HG02798 (cell line): ENCODE results near the gene SHB.
"Not testable (repeated sequence)": the region's sequence is repeated elsewhere in the genome, so short reads cannot be mapped to it uniquely, and the experiment has no call there.

Source experiments
- ATAC-seq: cut with Tn5 transposase; IDR thresholded peaks from one replicate; pipeline ENCODE4 v1.9.1; 2021; ENCODE audit warnings: mild to moderate bottlenecking; ENCODE audit not compliant: unreplicated experiment, poor library complexity

SHB gene

DNA sequence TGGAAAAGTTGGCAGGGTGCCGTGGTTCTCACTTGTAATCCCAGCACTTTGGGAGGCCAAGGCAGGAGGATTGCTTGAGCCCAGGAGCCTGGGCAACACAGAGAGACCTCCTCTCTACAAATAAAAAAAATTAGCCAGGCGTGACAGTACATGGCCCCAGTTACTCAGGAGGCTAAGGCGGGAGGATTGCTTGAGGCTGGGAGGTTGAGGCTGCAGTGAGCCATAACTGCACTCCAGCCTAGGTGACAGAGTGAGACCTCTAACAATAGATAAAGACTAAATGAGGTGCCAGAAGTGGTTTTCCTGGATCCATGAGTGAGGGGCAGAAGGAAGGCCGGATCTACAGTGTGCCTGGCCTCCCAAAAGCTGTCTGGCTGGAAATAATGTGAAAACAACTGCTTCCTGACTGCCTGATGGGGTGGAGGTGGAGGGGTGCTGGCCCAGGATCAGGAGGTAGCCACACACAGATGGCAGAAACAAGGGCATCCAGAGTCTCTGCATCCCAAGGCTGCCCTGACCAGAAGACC is 4.1 kb downstream of the SHB start:
- no peak for ATAC-seq

DNA sequence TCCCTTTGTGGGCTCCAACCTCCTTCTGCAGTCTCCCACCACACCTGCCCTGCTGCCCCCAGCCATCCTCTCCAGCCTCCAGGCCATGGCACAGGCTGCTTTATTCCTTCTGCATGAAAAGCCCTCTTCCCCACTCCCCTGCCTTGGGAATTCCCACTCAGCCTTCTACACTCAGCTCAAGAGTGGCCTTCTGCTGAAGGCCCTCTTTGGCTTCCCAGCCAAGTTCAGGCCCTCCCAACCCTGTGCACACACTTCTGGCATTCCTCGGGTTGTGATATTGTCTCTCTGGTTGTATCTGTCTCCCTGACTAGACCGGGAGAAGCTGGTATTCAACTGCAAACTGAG is 5.7 kb downstream of the SHB start:
- ATAC-seq, result no peak

DNA sequence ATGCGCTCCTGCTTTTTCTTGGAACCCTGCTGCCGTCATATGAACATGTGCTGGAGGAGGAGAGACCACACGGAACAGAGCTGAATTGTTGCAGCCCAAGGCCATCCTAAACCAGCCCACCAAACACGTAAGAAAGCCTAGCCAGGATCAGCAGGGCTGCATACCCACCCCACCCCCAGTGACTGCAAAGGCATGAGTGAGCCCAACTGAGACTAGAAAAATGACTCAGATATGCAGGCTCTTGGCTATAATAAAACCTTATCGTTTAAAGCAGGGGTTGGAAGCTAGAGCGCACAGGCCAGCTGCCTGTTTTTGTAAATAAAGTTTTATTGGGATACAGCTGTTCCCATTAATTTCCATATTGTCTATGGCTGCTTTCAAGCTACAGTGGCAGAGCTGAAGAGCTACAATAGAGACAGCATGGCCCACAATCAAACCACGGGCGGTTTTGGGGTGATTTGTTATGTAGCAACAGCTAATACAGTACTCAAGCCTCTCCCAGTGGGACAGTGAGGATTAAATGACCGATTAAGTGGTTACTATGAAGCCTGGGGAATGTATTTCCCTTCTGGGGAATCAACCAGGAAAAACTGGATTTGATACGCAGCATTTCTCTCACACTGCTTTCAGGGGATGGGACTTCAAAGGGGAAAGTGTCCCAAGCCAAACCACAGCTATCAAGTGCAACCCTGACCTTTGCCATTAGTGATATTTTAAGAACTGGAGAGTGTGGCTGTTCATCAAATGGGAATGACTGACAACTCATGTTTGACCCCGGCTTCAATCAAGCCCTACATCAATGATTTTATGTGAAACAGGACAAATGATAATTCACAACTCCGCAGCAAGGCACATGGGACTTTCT is 6.3 kb downstream of the SHB start:
- no peak for ATAC-seq

DNA sequence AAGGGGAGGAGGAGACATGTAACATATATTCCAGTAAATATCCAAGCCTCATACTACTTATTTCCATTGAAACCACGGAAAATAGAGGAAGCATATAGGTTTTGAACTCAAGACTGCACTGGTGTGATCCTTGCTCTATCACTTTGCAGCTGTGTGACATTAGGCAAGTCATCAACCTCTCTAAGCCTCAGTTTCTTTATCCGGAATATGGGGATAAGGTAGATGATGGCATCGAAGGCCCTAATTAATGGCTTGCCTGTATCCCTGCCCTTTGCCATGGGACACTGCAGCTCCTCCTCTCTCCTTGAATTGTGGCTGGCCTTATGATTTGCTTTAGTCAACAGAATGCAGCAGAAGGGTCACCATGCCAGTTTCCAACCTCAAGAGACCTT is 6.9 kb downstream of the SHB start:
- ATAC-seq, result no peak

DNA sequence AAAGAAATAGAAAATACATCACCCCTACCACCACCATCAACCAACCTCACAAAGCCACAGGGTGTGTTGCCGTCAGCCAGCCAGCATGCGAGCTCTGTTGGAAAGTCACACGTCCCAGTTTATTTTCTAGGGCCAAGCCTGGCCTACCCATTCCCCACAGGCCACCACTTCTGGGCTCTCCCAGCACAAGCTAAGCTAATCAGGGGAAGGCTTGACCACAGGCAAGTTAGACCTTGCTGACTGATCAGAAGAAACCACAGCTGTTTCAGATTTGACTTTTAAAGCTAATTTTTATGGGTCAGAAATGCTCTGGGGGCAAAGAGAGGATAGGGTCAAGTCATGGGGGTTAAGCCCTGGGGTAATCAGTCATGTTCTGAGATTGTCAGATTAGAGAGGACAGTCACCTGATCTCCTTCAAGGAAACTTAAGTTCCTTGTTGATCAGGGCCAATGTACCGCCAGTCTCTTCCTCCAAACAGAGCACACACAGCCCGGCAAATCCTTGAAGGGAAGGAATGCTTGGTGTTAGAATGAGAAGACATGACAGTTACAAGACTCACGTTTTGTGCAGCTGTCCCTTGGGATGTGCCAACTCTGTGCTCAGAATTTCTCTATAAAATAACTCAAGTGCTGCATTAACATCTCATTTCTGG is 7.6 kb downstream of the SHB start:
- ATAC-seq, result peak; percentile 69

DNA sequence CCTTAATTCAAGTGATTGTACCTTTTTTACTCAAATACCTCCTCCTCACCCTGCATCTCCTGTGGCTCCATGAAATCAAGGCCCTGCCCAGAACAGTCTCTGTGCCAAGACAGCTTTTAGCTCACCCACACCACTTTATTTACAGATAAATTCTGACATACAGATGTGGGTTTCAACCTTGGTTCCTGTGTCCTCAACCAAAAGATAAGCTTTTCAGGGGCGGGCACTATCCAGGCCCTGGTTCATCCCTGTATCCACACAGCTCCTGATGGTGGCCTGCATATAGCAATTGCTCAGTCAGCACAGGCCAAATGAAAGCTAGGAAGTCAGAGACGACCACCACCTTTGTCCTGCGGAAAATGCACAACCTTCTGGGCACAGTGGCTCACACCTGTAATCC is 8.3 kb downstream of the SHB start:
- no peak for ATAC-seq

DNA sequence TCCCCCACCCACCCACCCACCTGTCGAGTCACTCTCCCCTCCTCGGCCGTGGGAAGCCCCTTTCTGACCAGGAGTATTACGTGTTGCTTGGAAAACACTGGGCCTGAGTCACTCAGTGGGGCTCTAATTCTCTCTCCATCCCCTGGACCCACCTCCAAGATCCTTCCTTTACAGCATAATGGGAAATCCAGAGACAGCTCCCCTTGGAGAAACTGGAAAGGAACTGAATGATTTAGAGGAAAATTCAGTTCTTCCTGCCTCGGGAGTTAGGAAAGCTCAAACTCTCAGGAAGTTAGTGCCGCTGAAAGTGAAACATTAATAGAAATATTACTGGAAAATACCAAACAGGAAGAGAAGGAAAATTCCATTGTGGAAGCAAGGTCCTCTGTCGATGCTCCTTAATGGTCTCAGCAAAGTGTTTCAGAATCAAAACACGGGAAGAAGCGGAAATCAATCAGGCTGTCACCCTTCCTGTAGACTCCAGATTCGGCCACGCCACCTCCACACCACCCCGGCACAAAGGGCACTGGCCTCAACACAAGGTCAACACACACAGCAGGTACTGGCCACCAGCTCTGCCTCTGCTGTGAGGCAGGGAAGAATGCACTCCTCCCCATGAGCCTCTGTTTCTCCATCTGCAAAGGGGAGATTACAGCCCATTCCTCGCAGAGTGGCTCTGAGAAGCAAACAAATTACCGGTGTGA is 9.6 kb downstream of the SHB start:
- no peak for ATAC-seq

DNA sequence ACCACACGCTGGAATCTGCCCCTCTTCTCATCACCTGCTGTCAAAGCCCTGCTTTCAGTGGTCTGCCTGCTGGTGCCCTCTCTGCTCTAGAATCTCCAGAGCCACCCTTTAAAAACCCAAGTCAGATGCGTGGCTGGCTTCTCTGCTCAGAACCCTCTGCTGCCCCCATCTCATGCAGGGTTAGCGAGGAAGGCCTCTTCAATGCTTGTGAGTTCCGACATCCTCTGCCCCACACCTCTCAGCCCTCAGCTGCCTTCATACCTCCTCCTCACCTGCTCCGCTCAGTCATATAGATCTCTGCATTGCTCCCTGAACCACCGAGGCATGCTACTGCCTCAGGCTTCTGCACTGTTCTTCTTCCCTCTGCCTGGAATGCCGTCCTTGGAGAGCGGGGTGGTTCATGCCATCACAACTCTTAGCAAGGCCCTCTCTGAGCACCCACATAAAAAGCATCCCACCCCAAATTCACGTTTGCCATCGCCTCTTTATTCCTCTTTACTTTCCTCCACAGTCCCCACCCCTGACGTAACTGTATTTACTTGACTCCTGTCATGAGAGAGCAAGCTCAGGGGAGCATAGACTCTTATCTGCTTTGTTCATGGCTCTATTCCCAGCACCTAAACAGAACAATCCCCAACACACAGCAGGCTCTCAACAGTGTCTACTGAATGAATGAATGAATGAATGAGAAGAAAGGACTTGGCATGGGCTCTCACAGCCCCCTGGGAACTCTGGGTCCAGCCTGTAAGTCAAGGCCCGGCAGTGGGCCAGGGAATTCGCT is 10.4 kb downstream of the SHB start:
- no peak for ATAC-seq

DNA sequence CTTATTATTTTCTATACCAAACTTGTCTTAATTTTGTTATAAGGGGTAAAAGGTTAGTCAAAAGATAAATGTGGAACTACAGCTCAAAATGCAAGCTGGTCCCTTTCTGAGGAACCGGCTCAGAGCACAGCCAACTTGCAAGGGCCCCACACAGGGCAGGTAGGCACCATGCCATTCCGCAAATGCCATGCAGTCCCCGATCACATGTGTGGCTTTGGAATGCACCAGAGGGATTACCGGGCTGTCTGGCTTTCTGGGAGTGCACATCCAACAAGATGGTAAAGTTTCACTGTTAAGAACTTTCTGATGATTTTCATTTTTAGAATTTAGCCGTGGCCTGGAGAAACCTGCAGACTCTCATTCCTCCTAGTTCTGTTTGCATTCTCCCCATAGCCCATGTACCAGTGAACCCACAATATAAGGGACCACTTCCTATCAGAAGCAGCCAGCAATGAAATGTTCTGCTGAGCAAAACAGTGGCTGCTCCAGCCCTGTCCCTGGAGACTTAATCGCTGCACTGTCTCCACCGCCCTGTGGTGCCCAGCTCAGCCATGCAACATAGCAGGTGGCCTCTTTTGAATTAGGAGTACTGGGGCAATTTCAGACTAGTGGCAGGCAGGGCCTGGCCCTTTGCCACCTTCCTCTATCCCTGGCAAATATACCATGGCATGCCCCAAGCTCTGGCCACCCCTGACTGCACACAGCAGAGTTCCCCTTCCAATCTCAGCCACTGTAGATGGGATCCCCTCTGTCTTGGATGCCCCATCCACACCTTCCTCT is 11.4 kb downstream of the SHB start:
- ATAC-seq, result no peak

DNA sequence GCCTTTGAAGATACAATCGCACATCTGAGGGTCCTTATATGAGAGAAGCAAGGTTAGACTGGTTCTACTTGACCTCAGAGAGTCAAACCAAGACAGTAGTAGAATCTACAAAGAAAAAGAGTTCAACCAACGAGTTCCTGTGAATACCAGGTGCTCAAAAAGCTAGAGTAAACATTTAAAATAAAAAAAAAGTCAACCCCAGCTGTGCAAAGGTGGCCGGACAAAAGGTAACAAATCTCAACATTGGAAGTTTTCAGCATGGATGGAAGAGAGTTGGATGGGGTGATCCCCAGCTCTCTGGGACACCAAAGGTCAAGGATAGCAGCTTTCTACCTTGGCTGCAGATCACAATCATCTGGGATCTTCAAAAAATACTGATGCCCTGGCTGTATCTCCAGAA is 14.4 kb downstream of the SHB start:
- ATAC-seq, result no peak

DNA sequence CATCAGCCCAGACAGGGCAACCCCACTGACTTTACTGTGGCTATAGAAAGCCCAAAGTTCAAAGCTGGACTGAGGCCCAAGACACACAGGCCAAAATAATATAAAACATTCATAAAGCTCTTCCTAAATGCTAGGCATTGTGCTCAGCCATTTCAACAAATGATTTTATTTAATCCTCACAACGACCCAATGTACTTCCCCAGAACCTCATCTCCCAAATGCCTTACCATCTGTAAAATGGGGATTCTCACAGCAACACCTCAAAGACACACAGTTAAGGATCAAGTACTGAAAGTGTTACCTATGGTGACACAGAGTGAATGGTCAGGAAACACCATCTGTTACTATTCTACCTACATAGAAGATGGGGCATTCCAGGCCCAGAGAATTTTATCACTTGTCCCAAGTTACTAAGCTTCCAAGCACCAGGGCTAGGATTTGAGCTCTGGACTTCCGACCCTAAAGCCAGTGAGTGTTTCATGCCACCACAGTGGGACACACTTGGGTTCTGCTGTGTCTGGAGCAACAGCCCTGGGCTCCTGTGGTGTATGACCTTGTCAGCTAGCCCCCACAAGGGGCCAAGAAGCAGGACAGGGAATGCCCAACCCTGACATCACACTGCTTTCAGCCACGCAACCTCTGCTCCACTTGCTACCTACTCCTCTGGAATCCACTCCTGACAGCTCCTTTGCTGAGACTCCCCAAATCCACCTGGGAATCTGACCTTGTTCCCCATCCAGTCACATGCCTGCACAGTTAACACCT is 15.1 kb downstream of the SHB start:
- ATAC-seq, result peak; percentile 40

DNA sequence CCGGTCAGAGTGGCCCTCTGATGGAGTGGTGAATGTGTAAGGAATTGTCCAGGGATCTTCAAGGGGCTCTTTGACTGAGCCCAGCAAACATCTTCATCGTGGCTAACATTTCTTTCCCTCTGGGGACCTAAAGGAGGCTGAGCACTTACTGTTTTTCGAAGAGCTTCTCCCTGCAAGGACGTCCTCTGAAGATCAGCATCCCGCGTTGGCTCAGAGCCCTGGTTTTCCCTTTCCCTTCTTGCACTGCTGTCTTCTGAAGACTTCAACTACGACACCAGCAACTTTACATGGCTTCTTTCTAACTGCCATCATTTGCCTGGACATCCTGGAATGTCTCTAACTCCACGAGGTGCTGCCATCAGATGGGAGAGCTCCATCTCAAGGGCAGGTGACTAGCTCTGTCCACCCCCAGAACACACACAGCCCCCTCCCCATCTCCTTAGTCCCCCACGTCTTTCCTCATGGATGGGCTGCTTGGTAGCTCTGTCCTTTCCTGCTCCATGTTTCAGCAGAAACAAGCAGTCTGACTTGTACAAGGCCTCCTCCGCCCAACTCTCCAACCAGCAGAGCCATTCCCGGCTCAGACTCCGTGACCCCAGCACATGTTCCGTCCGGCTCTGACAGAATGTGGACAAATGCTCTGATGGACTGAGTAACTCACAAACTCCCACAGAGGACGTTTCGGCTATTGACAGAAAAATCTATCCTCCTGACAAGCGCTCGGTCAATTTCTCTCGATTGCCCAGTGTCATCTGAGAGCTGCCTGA is 17.1 kb downstream of the SHB start:
- ATAC-seq, result no peak

DNA sequence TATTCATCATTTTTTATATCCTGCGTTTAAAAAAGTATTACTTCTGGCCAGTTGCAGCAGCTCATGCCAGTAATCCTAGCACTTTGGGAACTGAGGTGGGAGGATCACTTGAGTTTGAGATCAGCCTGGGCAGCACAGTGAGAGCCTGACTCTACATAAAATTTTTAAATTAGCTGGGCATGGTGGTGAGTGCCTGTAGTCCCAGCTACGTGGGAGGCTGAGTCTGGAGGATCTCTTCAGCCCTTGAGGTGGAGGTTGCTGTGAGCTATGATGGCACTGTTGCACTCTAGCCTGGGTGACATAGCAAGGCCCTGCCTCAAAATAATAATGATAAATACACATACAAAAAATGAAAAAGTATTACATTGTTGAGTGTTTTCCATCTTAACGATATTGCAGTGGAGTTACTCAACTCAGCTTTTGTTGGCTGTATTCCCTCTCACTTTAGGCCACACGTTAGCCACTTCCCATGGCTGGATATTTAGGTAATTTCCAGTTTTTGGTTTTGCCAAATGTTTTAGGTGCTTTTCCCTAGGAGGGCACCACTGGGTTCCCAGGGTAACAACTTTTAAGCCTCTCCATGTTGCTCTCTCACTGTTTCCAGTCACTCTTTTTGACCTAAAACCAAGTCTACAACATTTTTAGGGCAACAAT is 20.6 kb downstream of the SHB start:
- ATAC-seq, result no peak

DNA sequence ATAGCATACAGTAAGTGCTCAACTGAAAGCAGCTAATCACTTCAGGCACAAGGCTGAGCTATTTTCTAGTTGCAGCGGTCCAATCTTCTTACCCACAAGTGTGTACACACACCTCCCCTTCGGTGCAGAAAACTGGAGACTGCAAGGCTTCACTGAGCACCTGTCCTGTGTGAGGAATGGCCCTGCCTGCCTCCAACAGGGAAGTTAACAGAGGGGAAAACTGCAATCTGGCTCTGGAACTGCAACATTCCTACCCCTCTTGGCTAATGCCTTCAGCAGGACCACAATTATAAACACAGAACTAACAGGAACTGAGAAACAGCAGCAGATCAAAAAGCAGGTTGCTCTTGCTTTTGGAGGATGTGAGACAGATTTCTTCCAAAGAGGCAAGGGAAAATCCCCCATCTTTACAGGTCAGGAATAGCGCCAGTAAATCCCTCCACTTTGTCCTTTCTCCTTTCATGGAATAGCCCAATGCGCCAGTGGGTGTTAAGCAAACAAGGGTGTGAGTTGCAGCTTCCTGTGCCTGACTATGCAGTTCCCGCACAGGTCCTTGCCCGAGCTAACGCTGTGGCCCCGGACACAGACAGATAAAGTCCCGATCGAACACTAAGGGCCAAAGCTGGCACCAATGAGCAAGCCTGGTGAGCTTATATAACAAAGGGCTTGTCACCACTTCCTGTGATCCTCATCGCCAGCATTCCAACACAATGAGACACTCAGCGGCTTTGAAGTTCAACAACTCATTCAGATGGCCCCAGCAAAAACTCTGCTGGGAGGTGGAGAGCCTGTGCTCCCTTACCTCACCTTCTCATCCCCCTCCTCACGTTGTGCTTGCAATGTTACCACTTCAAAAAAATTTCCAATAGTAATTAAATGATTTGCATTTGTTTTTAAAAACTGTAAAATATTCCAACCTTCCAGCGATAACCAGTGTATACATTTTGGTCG is 21.5 kb downstream of the SHB start:
- no peak for ATAC-seq

DNA sequence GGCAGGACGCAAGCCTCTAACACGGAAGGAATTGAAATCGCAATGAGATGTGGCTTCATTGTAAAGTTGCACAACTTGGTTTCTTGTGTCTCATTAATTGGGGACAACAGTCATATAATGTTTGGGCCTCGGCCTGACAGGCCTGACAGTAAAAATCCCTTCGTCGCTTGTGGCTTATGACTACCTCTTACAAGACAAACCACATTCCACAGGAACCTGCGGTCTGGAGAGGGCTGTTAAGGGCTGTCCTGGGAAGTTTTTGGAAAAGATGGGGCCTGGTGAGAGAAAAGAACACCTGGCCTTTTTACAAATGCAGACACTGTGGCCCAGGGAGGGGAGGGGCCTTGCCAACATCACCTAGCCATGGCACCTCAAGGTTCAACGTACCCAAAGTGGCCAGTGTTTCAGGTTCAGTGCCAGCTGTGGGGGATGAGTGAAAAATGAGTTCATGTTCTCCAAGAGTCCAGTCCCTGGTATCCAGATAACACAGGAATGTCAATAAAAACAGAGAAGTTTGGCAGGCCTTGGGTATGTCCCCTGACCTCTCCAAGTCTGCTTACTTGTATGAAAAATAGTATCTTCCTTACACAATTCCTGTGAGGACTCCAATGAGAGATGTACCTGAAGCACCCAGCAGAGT is 22.2 kb downstream of the SHB start:
- ATAC-seq, result no peak

DNA sequence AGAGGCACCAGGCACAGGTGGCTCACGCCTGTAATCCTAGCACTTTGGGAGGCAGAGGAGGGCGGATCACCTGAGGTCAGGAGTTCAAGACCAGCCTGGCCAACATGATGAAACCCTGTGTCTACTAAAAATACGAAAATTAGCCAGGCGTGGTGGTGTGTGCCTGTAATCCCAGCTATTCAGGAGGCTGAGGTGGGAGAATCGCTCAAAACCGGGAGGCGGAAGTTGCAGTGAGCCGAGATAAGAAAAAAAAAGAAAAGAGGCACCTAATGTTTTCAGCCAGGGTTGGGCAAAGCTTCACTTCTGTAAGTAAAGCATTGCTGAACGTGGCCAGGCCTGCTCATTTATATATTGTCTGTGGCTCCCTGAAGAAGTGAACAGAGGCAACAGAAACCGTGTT is 23.1 kb downstream of the SHB start:
- not testable (repeated sequence) for ATAC-seq
